Caco-2 (cell line): ENCODE results near the gene GRIK4. TPM values are rescaled to one million over a fixed set of nuclear protein-coding genes. Genes with fewer than 3 reads are reported as not detected.

Source experiments
- BruUV-seq: library from RNA; stranded (reverse); fragments of 400-500 nt; replicated peaks from 2 replicates; lab custom pipeline; 2021; lab: Mats Ljungman, UMichigan
- CTCF ChIA-PET: fragments of 300-600 bp; sonication (Branson Sonifier 250); formaldehyde crosslinking; loops from one replicate; lab custom pipeline; 2022; ENCODE audit warnings: antibody characterized with exemption; lab: Charles Lee
- POLR2A ChIA-PET: fragments of 300-600 bp; sonication (Branson Sonifier 250); formaldehyde crosslinking; loops from one replicate; lab custom pipeline; 2022; ENCODE audit warnings: antibody characterized with exemption; lab: Charles Lee
- DNase-seq, 2 experiments: peaks; one replicate each; pipeline versions ENCODE4 v3.0.0 to v3.0.0-alpha.2; 2020 to 2022
- H3K27me3 ChIP-seq: replicated peaks from 2 replicates; pipeline ENCODE4 v1.6.0; 2011; ENCODE audit warnings: low read length; ENCODE audit not compliant: control insufficient read depth, insufficient read depth
- H3K36me3 ChIP-seq: 2 replicates; pipeline ENCODE4 v1.5.1; 2011; ENCODE audit warnings: low read length; ENCODE audit not compliant: control insufficient read depth, insufficient read depth
- H3K4me1 ChIP-seq: fragments of 250-450 bp; sonication (Bioruptor Pico); 2 replicates; pipeline ENCODE4 v1.5.1; 2020; ENCODE audit warnings: mild to moderate bottlenecking
- H3K4me3 ChIP-seq: 2 replicates; pipeline ENCODE4 v1.5.1; 2011; ENCODE audit warnings: low read depth, mild to moderate bottlenecking, control low read depth, low read length
- H3K9me3 ChIP-seq: fragments of 250-450 bp; sonication (Bioruptor Pico); 2 replicates; pipeline ENCODE4 v1.5.1; 2020; ENCODE audit warnings: mild to moderate bottlenecking, moderate library complexity
- H3K27ac Mint-ChIP-seq: one replicate; pipeline ENCODE4 v1.8.0; 2022; ENCODE audit warnings: mixed read lengths; ENCODE audit not compliant: unreplicated experiment
- H3K27me3 Mint-ChIP-seq: one replicate; pipeline ENCODE4 v1.8.0; 2022; ENCODE audit warnings: mixed read lengths; ENCODE audit not compliant: insufficient read depth, unreplicated experiment
- H3K36me3 Mint-ChIP-seq: one replicate; pipeline ENCODE4 v1.8.0; 2022; ENCODE audit warnings: mild to moderate bottlenecking, mixed read lengths; ENCODE audit not compliant: insufficient read depth, unreplicated experiment
- H3K4me1 Mint-ChIP-seq: one replicate; pipeline ENCODE4 v1.8.0; 2022; ENCODE audit warnings: low read depth, mixed read lengths; ENCODE audit not compliant: unreplicated experiment
- H3K4me3 Mint-ChIP-seq: one replicate; pipeline ENCODE4 v1.8.0; 2022; ENCODE audit warnings: mild to moderate bottlenecking, moderate library complexity, mixed read lengths; ENCODE audit not compliant: unreplicated experiment
- H3K9me3 Mint-ChIP-seq: one replicate; pipeline ENCODE4 v1.8.0; 2022; ENCODE audit warnings: mixed read lengths; ENCODE audit not compliant: unreplicated experiment
- CTCF ChIP-seq, 2 experiments: fragments of 200-600 bp in 1 of 2; IDR thresholded peaks; 1 replicate in 1 of 2; 2 replicates in 1 of 2; pipeline versions ENCODE4 v1.5.1 to v1.8.0; 2011 to 2022; ENCODE audit warnings: antibody characterized with exemption in 1 of 2, control low read depth in 1 of 2, inconsistent platforms in 1 of 2, low read depth in 1 of 2, low read length in 1 of 2, mild to moderate bottlenecking in 1 of 2, moderate library complexity in 1 of 2; ENCODE audit not compliant: insufficient read depth in 1 of 2, severe bottlenecking in 1 of 2, unreplicated experiment in 1 of 2
- intact Hi-C: fragments of 100-400 bp; cut with micrococcal nuclease; formaldehyde crosslinking; loops from one replicate; pipeline ENCODE4 v1.10.0; 2022; ENCODE audit not compliant: unreplicated experiment
- total RNA-seq: library from RNA; stranded (reverse); gene quantifications from 2 replicates; pipeline ENCODE4 v1.2.3, GENCODE V29; 2022

The GRIK4 gene
- total RNA-seq, 1 experiment from 2014 or later = 2.0 TPM

DNA sequence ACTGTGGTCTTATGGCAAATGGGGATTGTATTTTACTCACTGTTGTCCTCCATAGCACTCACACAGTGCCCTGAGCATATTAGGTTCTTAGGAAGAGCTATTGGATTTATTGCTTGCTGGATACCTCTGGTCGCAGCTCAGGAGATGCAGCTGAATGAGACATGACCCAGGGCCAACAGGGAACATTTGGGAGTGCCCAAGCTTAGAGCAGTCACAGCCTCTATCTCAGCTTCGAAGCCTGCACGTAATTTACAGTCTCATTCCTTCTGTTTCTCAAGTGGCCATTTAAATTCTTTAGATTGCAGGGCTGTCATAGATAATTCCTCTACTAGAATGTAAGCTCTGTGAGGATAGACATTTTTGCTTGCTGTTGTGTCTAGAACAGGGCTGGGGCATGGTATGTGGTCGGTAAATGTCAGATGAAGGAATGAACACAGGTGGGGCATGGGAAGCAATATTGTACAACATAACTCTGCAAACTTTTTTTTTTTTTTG lies 192.8 kb downstream of the GRIK4 start:
- peaks cover 14% of the 10 kb centered on the region for H3K9me3 Mint-ChIP-seq
- no peaks in the 10 kb centered on the region for H3K4me1 Mint-ChIP-seq
- Histone ChIP-seq H3K4me1 (peaks cover 6% of the 10 kb centered on the region; the same call in 1 of the 2 replicates), H3K4me3 (no peak overlapping the region), H3K36me3 (no peaks in the 10 kb centered on the region; the same call in 1 of the 2 replicates), H3K9me3 (peaks cover 3% of the 10 kb centered on the region; the same call in 1 of the 2 replicates), H3K27me3 (no peaks in the 10 kb centered on the region)
- ChIA-PET CTCF (no interaction called here), POLR2A (no interaction called here)
- no TSS peak for BruUV-seq
- H3K27ac Mint-ChIP-seq = no peak overlapping the region
- H3K36me3 Mint-ChIP-seq = no peaks in the 10 kb centered on the region
- no peak for TF ChIP-seq CTCF (IDR thresholded peaks at IDR 0.05; ENCODE audit: insufficient read depth in 1 of 2, low read depth in 1 of 2, low read length in 1 of 2, severe bottlenecking in 1 of 2, unreplicated experiment in 1 of 2)
- H3K27me3 Mint-ChIP-seq = no peaks in the 10 kb centered on the region
- no peak overlapping the region for H3K4me3 Mint-ChIP-seq
- peak in 1 of 2 experiments; percentile 37 for DNase-seq
- intact Hi-C loops = no loop called here

DNA sequence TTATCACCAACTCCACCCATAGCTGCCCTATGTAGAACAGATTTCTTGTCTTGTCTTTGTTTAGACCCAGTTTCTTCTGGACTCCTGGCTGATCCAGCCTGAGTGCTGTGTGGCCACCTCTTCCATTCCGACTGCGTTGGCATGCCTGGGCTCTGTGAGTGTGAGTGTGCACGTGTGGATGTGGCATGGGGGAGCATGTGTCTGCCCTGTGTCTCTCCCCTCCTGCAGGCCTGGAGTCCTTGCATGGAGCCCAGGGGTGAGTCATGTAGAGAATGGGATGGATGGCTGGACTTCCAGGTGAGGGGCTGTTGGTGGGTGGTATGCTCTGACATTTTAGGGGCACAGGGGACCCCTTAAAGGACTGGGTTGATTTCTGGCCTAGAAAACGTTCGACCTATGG lies 194.7 kb downstream of the GRIK4 start:
- H3K27ac Mint-ChIP-seq = no peak overlapping the region
- ChIA-PET CTCF (interaction anchor here (1.1 kb wide), 1 partner anchor 9 kb away, joined by 3 read pairs; no protein-coding TSS in a partner anchor), POLR2A (no interaction called here)
- peaks cover 7% of the 10 kb centered on the region for H3K36me3 Mint-ChIP-seq
- peaks cover 3% of the 10 kb centered on the region; the same call in 1 of the 2 replicates for H3K9me3 ChIP-seq
- DNase-seq = peak in 1 of 2 experiments; percentile 23
- intact Hi-C loops = no loop called here
- no peak overlapping the region for H3K4me3 ChIP-seq
- peaks cover 21% of the 10 kb centered on the region for H3K4me1 ChIP-seq
- H3K9me3 Mint-ChIP-seq = peaks cover 14% of the 10 kb centered on the region
- TF ChIP-seq CTCF (IDR thresholded peaks at IDR 0.05; ENCODE audit: insufficient read depth in 1 of 2, low read depth in 1 of 2, low read length in 1 of 2, severe bottlenecking in 1 of 2, unreplicated experiment in 1 of 2) = no peak
- H3K27me3 ChIP-seq = no peaks in the 10 kb centered on the region
- no peaks in the 10 kb centered on the region for H3K27me3 Mint-ChIP-seq
- BruUV-seq = no TSS peak
- H3K36me3 ChIP-seq = no peaks in the 10 kb centered on the region; the same call in 1 of the 2 replicates
- H3K4me3 Mint-ChIP-seq = no peak overlapping the region
- peaks cover 15% of the 10 kb centered on the region for H3K4me1 Mint-ChIP-seq

DNA sequence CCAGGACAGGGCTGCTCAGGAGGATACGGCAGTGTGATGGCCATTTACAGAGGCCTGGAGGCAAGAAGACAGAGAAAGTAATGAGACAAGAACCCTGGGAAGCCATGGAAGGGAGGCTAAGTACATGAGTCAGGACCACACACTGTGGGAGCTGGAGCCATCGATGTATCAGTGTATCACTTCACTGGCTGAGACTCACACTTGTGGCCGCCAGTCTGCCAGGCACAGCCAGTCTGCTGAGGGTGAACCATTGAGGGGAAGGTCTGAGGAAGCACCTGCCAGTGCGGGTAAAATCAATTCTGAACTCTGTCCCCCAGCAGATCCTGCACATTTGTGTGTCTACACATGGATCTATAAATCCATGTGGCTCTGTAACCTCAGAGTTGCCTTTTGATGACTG lies 195.6 kb downstream of the GRIK4 start:
- DNase-seq = peak in 1 of 2 experiments; percentile 22

More for the DNA sequence above, 195.6 kb downstream of the GRIK4 start:
- no peak for TF ChIP-seq CTCF (IDR thresholded peaks at IDR 0.05; ENCODE audit: insufficient read depth in 1 of 2, low read depth in 1 of 2, low read length in 1 of 2, severe bottlenecking in 1 of 2, unreplicated experiment in 1 of 2)
- no peak overlapping the region for H3K4me3 ChIP-seq
- intact Hi-C loops = no loop called here
- peaks cover 7% of the 10 kb centered on the region for H3K36me3 Mint-ChIP-seq
- H3K27ac Mint-ChIP-seq = no peak overlapping the region
- peaks cover 14% of the 10 kb centered on the region for H3K9me3 Mint-ChIP-seq
- H3K9me3 ChIP-seq = peaks cover 3% of the 10 kb centered on the region; the same call in 1 of the 2 replicates
- H3K27me3 ChIP-seq = no peaks in the 10 kb centered on the region
- peaks cover 15% of the 10 kb centered on the region for H3K4me1 Mint-ChIP-seq
- POLR2A ChIA-PET = no interaction called here
- no peaks in the 10 kb centered on the region; the same call in 1 of the 2 replicates for H3K36me3 ChIP-seq
- H3K27me3 Mint-ChIP-seq = no peaks in the 10 kb centered on the region
- no peak overlapping the region for H3K4me3 Mint-ChIP-seq
- no TSS peak for BruUV-seq
- CTCF ChIA-PET = no interaction called here
- peaks cover 26% of the 10 kb centered on the region for H3K4me1 ChIP-seq
